Tibial artery (tissue), 4 donors: ENCODE measurements around the gene BCLAF1.

Experiments used
- DNase-seq, 2 donors: peaks; one replicate each; pipeline ENCODE4 v3.0.0-alpha.2; 2019
- H3K27ac ChIP-seq, 2 donors: fragments of 200-600 bp; sonication (generic) in 1 of 2; 1 replicate in 1 of 2; 2 replicates in 1 of 2; pipeline ENCODE4 v1.5.1; 2018 to 2019; ENCODE audit warnings: mild to moderate bottlenecking in 1 of 2
- H3K27me3 ChIP-seq, 2 donors: fragments of 200-600 bp; sonication (generic) in 1 of 2; one replicate each; pipeline versions ENCODE4 v1.5.1 to v1.6.0; 2016 to 2019
- H3K36me3 ChIP-seq, 3 donors: fragments of 200-600 bp; sonication (generic) in 2 of 3; one replicate each; pipeline ENCODE4 v1.5.1; 2016 to 2019; ENCODE audit warnings: mild to moderate bottlenecking in 2 of 3
- H3K4me1 ChIP-seq, 4 donors: fragments of 200-600 bp; sonication (generic) in 2 of 4; 1 replicate in 3 of 4; 2 replicates in 1 of 4; pipeline ENCODE4 v1.5.1; 2016 to 2019
- H3K4me3 ChIP-seq, 2 donors: fragments of 200-600 bp; sonication (generic) in 1 of 2; 1 replicate in 1 of 2; 2 replicates in 1 of 2; pipeline ENCODE4 v1.5.1; 2018 to 2019; ENCODE audit warnings: mild to moderate bottlenecking in 2 of 2
- H3K9me3 ChIP-seq, 3 donors: fragments of 200-600 bp; sonication (generic) in 1 of 3; one replicate each; pipeline ENCODE4 v1.5.1; 2016 to 2019
- intact Hi-C: fragments of 100-400 bp; cut with DNase I; formaldehyde crosslinking; loops from one replicate; pipeline ENCODE4 v1.15.0; 2023; ENCODE audit warnings: low total_unique reads
- TF ChIP-seq, protein P1 (sequence below), 2 experiments: fragments of 200-600 bp in 1 of 2; fragments of 450-650 bp in 1 of 2; IDR thresholded peaks; one replicate each; pipeline ENCODE4 v1.5.1; 2017 to 2019; ENCODE audit warnings: antibody characterized with exemption in 2 of 2, mild to moderate bottlenecking in 1 of 2, moderate library complexity in 1 of 2

BCLAF1 gene

GRCh38 chr6:136335736-136336363, 46.2 kb upstream of the BCLAF1 start:
- no peaks in the 10 kb centered on the region for H3K27me3 ChIP-seq
- H3K27ac ChIP-seq = no peak overlapping the region
- H3K4me3 ChIP-seq = no peak overlapping the region
- no peaks in the 10 kb centered on the region for H3K9me3 ChIP-seq
- no peaks in the 10 kb centered on the region for H3K4me1 ChIP-seq
- TF ChIP-seq, protein P1, sequence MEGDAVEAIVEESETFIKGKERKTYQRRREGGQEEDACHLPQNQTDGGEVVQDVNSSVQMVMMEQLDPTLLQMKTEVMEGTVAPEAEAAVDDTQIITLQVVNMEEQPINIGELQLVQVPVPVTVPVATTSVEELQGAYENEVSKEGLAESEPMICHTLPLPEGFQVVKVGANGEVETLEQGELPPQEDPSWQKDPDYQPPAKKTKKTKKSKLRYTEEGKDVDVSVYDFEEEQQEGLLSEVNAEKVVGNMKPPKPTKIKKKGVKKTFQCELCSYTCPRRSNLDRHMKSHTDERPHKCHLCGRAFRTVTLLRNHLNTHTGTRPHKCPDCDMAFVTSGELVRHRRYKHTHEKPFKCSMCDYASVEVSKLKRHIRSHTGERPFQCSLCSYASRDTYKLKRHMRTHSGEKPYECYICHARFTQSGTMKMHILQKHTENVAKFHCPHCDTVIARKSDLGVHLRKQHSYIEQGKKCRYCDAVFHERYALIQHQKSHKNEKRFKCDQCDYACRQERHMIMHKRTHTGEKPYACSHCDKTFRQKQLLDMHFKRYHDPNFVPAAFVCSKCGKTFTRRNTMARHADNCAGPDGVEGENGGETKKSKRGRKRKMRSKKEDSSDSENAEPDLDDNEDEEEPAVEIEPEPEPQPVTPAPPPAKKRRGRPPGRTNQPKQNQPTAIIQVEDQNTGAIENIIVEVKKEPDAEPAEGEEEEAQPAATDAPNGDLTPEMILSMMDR (IDR thresholded peaks at IDR 0.05) = no peak
- intact Hi-C loops = no loop called here
- no peak for DNase-seq
- no peaks in the 10 kb centered on the region for H3K36me3 ChIP-seq

DNA sequence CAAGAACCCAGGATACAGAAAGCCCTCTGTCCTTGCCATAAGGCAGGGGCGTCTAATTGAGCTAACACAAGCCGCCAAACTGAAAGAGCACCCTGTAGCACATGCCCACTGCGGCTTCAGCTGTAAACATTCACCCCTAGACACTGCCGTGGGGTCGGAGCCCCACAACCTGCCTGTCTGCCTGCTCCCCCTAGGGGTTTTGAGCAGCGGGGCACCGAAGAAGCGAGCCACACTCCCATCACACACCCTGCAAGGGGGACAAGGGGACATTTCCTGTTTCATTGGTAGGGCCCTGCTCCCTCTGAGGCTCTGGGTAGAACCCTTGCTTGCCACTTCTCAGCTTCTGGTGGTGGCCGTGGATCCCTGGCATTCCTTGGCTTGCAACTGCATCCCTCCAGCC, 45.2 kb upstream of the BCLAF1 start:
- Histone ChIP-seq H3K4me3 (no peak overlapping the region), H3K27me3 (no peaks in the 10 kb centered on the region), H3K36me3 (no peaks in the 10 kb centered on the region), H3K27ac (no peak overlapping the region), H3K9me3 (no peaks in the 10 kb centered on the region), H3K4me1 (no peaks in the 10 kb centered on the region)
- no peak for DNase-seq
- TF ChIP-seq, protein P1 (IDR thresholded peaks at IDR 0.05) = no peak
- intact Hi-C loops = no loop called here

- H3K9me3 ChIP-seq = no peaks in the 10 kb centered on the region
- no peaks in the 10 kb centered on the region for H3K27me3 ChIP-seq
- H3K4me3 ChIP-seq = no peak overlapping the region
- TF ChIP-seq, protein P1 (IDR thresholded peaks at IDR 0.05) = no peak
- DNase-seq = no peak
- no peaks in the 10 kb centered on the region for H3K36me3 ChIP-seq
- no peak overlapping the region for H3K27ac ChIP-seq
- H3K4me1 ChIP-seq = no peaks in the 10 kb centered on the region
- intact Hi-C loops = no loop called here
Measured at GRCh38 chr6:136334465-136334846, 44.8 kb upstream of the BCLAF1 start.

GRCh38 chr6:136333824-136334464, 44.3 kb upstream of the BCLAF1 start:
- intact Hi-C loops = no loop called here
- Histone ChIP-seq H3K9me3 (no peaks in the 10 kb centered on the region), H3K4me1 (no peaks in the 10 kb centered on the region), H3K4me3 (no peak overlapping the region), H3K27ac (no peak overlapping the region), H3K36me3 (no peaks in the 10 kb centered on the region), H3K27me3 (no peaks in the 10 kb centered on the region)
- no peak for DNase-seq
- TF ChIP-seq, protein P1 (IDR thresholded peaks at IDR 0.05) = no peak

DNA sequence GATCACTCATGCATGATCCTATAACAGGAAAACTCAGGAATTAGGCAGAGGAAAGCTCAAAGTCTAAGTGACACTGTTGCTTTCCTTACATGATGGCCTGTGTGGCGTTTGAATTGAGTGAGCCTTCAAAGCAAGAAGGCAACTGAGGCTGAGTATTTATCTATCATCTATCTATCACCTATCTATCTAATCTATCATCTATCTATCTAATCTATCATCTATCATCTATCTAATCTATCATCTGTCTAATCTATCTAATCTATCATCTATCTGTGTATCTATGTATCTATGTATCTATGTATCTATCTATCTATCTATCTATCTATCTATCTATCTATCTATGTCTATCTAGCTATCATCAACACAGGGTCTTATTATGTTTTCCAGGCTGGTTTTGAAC, 41.8 kb upstream of the BCLAF1 start:
- no peak overlapping the region for H3K4me3 ChIP-seq
- no peaks in the 10 kb centered on the region for H3K9me3 ChIP-seq
- no peaks in the 10 kb centered on the region for H3K27me3 ChIP-seq
- intact Hi-C loops = no loop called here
- no peak overlapping the region for H3K27ac ChIP-seq
- no peaks in the 10 kb centered on the region for H3K36me3 ChIP-seq
- TF ChIP-seq, protein P1 (IDR thresholded peaks at IDR 0.05) = no peak
- DNase-seq = no peak
- H3K4me1 ChIP-seq = no peaks in the 10 kb centered on the region
